CD4-positive, alpha-beta T cell treated with Interleukin-15 for 4 hours (primary cell): ENCODE measurements around the gene B4GAT1.

Experiments
- DNase-seq: peaks from one replicate; pipeline ENCODE4 v3.0.0-alpha.2; 2020; ENCODE audit warnings: low spot score

The B4GAT1 gene

DNA sequence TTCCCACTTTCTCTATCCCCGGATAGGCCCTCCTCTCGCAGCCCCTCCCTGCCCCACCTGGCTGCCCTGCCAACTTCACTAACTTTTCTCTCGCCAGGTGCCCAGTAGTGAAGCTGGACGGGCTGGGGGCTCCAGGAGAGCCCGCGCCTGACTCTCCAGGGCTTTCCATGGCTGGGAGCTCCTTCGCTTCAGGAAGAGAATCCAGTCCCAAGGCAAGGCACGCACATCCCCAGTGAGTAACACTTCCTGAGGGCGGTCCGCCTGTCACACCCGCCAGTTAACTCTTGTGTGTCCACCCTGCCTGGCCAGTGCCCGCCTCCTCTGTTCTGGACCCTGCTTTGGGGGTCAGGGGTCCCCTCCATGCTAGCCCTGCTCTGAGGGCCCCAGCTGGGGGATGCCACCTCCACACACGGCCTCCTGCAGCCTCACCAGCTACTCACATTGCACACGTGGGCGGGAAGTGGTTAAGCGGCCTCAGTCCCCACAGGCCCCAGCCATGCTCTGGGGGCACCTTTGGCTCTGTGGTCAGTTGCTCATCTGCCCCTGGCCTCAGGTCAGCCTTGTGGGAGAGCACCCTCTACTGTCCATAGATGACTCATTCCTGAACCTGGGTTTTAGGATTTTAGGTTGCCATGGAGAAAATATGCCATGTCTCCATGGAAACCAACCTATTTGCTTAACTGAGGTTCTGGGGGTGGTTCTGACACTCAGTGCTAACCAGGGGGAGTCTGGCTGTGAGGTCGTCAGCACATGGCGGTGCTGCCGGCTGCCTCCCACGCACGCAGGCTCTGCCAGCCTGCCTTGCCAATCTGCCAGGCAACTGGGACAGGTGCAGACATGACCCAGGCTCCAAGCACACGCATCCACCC, 11.0 kb downstream of the B4GAT1 start, which contains the start of gene RIN1:
RIN1 (minus strand) TSS at position 201 of the 869 bp plus-strand sequence; CDS start at position 169, 32 bp downstream.
- DNase-seq: peak; percentile 66

DNA sequence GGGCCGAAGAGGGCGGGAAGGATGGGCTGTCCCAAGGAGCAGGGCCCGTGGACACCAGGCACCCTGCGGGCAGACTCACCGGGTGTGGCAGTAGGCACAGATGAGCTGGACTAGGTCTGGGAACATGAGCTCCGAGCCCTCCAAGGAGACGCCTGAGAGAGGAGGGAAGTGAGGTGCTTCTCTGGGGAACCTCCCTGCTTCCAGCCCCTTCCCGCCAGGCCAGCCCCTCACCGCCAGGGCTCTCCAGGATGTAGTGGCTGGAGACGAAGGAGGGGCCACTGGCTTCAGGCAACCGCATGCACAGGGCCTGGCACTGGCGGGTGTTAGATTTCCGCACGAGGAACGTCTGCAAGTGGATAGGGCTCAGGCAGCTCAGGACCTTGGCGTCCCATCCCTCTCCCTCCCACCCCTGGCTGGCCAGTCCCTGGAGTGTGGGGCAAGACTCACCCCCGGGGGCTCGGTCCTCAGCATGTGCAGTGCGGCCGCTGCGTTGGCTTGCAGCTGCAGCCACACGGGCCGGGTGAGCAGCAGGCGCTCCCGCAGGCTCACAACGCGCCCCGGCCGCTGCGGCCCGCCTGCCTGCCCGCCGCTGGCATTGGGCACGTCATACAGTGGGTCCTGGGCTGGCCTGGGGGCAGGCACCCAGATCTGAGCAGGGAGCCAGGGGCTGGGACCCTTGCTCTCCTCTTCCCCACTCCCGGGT, 11.7 kb downstream of the B4GAT1 start:
- no peak for DNase-seq

DNA sequence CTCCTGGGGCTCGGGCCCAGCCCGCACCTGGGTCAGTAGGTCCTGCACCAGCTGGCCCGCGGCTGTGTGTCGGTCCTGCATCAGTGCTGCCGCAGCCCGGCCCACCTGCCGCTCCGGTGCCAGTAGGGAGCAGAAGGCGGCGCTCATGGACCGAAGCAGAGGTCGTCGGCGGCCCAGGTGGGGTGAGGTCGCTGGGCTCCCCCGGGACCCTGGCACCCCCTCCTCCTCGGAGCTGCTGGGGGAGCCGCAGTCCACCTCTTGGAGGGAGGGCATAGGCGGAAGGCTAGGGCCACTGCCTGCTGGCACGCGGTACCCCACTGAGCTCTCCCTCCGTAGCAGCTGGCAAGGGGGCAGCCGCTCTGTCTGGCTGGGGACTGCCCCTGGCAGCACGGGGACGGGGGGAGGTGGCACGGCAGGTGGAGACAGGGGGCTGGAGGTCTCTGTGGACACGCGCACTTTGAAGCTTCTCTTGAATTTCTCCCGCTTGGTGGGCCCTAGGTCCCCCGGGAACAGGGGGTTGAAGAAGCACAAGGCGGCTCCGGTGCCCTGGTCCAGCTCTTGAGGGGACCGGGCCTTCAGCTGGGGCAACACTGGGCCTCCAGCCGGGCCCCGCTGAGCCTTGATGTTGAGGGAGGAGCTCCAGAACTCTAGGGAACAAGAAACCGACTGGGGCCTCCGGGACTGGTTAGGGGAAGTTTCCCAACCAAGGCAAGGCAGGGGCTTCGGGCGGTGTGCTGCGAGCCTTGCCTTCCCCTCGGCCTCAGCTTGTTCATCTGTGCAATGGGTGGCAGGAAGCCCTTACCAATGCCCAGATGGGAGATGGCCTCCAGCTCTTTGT, 12.6 kb downstream of the B4GAT1 start:
- DNase-seq: no peak

DNA sequence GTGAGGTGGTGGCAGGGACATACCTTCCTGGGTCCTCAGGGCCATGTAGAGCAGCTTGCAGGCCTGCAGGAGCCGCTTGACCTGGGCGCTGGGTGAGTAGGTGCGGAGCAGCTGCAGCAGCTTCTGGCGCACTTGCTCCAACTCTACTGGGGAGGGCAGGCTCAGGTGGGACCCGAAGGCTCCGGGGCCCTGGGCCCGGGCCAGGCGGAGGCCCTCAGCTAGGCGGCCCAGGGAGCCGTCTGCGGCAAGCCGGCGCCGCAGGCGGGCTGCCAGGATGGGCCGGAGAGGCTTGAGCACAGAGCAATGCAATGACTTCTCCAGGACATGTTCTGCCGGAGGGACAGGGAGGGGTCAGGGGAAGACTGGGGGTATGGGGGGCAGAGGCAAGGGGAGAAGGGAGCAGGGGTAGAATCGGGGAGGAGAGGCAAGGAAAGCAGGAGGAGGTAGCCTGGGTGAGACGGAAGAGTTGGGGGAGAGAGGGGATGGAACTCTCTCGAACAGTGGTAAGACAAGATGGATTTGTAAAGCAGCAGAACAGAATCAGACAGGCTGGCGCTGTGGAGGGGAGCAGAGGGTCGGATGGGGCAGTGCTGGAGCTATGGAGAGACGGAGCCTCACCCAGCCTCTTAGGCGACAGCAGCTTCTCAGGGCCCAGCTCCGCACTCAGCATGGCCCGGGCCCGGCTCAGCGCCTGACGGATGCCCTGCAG, 13.4 kb downstream of the B4GAT1 start:
- no peak for DNase-seq

DNA sequence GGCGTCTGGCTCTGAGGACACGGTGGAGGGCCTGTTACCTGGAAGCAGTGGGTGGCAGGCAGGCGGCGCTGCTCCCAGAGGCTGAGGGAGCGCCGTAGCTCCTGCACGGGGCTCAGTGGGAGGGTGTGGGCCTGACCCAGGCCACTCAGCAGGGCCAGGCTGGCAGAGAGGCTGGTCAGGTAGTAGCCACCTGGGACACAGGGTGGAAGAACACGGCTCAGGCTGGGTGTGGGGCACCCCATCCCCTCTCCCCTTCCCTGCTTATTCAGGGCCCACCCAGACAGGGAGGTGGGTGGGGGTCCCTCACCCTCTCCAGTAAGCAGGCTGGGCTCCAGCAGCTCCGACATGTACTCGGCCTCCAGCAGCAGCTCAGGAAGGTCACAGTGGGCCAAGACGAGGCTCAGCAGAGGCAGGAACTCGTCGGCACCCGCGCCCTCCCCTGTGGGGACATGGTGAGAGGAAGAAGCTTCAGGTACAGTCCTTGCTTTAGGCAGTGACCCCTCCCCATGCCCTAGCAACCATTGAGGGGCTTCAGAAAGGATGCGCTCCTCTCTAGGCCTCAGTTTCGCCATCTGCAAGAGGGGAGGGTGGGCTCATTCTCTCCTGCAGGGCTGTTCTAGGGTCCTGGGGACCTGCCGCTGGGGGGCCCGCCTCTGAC, 14.1 kb downstream of the B4GAT1 start:
- no peak for DNase-seq

DNA sequence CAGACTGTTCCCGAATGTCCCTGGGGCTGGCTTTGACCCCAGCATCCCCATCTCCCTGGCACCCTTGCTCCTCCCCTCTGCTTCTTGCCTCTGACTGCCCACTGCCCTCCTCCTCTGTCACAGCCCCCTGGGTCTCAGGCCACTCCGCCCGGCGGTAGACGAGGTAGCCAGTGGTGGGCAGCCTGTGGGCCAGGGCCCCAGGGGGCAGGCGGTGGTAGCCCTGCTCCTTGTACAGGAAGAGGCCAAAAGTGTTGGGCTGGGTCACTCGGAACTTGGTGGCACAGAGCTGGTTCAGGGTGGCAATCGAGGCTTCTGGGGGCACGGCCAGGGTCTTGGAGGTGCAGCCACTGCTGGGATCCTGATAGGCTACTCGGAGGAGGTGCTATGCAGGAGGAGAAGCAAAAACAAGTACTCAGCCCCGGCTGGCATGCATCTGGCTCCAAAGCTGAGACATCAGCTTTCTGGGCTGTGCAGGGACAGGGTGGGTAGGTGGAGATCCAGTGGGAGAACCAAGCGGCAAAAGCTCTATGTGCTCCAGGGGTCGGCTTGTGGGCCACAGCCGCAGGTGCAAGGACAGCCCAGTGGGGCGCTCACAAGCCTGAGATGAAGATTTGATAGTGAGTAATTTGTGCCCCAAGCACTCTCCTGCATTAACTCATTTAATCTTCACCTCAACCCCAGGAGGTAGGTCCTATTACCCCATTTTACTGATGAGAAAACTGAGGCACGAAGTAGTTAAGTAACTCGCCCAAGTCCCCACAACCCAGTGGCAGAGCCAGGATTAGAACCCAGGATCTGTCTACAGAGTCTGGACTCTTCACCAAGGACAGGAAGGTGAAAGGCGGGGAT, 14.8 kb downstream of the B4GAT1 start:
- no peak for DNase-seq

DNA sequence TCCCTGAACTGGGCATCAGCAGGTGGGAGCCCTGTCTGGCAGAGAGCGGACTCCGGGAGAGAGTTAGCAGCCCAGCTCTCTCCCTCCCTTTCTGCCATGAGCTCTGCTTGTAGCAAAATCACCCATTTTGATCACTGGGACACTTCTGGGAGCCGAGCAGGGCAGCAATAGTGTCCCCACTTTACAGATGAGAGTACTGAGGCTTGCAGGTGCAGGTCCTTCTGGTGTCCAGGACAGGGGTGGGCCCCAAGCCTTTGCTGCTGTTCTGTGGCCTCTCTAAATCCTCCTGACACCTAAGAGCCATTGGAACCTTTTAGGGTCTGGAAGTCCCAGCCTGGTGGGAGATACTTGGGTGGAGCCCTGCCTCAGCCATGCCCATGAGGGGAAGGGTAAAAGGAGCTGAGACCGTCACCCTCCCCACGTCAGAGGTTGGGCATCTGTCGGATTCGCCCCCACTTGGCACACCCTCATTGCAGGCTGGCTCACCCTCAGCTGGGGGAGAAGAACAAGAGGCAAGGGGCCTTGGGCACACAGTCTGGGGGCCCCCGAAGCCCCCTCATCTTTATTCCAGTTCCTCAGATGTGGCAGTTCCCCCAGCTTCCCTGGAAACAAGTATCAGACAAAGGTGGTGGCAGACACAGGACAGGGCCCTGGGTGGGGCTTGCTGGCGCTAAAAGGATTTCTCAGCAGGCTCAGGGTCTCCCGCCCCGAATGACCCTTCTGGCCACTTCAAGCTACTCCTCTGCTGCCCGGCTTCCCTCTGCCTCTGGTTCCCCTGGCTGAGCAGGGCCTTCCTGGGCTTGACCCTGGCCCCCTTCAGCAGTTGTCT, 15.7 kb downstream of the B4GAT1 start:
- no peak for DNase-seq

DNA sequence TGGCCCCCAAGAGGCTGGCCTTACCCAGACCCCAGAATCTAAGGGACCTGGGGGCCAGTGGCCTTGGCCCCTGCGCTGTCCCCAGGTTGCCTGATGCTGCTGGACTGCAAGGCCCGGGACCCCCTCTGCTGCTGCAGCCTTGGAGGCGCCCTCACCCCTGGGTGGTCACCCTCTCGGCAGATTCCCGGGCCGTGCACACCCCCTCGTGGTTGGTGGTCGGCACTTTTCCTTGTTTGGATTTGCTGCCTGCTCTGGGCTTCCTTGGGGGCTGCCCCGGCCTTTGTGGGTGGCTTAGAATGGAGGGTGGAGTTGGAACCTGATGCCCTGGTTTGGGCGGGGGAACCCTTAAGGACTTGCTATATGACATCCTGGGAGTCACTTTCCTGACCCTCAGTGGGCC, 16.5 kb downstream of the B4GAT1 start:
- DNase-seq: no peak

DNA sequence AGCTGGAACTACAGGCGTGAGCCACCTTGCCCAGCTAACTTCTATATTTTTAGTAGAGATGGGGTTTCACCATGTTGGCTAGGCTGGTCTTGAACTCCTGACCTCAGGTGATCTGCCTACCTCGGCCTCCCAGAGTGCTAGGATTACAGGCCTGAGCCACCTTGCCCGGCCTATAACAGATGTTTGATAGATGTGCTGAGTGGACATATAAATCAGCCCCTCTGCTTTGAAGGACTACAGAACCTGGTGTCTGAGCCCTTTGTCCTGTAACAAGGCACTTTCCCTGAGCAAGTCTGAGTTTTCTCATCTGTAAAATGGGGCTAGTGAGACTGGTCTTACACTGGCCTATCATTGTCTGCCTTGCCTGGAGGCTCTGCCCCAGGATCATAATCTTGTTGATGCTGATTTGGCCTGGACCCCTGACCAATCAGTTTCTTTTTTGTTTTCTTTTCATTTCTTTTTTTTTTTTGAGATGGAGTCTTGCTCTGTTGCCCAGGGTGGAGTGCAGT, 18.2 kb downstream of the B4GAT1 start:
- no peak for DNase-seq

DNA sequence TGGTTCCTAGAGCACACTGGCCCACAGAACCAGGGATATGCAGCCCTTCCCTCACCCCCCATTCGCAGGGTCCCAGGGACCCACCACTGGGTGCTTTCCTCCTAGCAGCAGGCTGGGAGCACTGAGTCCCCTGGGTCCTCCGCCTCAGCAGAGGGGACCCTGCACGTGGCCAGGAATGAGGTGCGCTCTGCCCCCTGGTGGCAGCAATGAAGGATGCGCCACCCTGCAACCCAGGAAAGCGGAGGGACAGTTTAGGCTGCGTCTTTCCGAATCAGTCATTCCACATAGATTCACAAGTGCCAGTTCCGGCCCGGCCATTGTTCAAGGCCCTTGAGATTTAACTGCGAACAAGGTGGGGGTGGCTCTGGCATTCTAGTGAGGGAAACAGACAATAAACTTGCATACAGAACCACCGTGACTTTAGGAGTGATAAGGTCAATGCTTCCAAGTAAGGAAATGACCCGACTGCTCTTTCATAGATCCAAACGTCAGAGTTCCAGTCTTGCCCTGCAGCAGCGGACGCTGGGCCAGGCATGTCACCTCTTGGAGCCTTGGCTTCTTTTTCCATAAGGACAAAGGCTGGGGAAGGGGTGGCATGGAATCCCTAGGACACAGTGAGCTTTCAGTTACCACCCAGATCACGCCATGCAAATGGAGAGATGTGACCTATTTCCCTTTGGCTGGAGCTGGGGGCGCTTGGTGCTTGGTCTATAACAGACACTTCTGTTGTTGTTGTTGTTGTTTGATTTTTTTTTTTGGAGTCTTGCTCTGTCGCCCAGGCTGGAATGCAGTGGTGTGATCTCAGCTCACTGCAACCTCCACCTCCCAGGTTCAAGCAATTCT, 18.9 kb downstream of the B4GAT1 start:
- peak; percentile 83 for DNase-seq

DNA sequence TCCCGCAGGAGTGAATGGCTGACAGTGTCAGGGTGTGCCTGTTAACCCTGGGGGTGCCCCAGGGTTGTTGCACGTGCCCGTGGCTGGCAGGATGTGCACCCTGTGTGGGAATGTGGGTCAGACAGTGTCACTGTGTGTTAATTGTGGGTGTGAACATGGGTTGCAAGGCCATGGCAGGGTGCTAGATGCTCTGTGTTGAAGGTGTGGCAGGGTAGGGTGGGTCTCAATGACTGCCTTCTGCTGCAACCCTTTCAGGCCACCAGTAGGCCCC, 19.5 kb downstream of the B4GAT1 start:
- peak; percentile 42 for DNase-seq

DNA sequence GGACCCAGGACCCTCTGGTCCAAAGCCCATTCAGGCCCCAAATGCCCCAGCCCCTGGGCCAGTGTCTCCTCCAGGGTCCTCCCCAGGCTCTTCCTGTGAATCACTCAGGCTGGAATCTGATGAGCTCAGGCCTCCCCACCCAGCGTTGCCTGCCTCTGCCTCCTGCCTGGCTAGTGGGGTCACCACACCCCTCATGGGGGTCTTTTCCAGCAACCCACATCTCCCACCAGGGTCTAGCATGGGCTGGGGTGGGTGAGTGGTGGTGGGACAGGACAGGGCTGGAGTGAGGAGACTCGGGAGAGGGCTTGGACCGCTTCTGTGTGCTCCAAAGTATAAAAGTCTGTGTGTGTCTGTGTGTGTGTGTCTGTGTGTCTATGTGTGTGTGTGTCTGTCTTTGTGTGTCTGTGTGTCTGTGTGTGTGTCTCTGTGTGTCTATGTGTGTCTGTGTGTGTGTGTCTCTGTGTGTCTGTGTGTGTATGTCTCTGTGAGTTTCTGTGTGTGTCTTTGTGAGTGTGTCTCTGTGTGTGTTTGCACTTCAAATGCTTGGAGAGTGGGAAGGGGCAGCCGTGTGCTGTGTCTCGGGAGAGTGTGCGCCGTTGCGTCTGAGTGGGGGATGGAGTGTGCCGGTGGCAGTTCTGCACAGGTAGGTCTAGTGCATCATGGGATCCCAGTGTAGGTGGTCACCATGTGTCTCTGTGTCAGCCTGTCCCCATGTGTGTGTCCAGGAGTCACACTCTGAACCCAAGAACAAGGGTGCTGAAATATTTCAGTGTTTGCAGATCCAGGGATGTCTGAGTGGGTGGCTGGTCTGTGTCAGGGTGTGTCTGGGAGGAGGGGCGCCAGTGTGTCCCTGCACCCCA, 20.0 kb downstream of the B4GAT1 start:
- no peak for DNase-seq

DNA sequence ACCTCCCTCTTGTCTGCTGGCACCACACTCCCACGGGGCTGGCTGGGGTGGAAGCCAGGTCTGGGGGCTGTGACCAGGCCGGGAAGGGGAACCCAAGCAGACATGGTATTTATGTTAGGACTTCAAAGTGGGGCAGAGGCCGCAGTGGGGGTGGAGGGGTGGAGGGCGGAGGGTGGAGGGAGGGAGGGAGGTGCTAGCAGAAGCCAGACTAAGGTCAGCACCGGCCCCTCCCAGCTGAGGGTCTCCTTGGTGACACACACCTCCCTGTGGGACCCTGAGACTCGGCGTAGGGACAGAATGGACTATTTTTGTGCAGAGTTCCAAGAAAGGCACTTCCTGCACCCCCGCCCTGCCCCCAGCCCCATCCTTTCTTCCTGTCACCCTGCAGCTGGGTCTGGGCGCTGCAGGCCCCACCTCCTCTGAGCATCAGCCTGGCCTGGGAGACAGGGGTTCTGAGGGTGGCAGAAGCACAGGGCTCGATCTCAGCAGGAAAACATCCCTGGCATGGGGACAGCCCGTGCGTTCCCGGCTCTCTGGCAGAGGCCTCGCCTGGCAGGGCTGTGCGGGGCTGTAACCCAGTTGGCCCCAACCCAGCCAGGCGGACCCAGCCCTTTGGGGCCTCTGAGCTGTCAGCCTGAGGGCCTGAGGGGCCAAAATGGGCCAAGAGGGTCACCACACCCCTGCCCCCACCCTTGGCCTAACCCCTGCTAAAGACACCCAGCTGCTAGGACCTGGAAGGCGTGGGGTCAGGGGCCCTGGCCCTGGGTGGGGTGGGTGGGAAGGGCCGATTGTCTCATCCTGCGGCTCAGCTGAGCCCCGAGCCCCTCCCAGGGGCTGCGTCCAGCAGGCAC, 20.9 kb downstream of the B4GAT1 start:
- DNase-seq: peak; percentile 23

DNA sequence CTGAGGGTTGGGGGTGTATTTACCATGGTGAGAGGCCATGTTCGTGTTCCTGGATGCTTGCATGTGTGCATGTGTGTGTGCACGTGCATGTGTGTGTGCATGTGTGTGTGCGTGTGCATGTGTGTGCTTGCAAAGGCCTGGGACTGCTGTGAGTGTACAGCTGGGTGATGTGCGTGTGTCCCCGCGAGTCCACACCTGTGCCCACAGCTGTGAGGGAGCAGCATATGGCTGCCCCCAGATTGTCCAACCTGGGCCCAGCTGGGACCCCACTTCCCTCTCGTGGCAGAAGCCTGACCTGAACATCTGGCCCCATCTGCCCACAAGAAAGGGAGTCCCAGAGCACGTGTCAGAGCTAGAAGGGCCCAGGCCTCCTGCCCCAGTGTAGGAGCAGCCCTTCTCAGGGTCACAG, 22.2 kb downstream of the B4GAT1 start:
- DNase-seq: no peak

DNA sequence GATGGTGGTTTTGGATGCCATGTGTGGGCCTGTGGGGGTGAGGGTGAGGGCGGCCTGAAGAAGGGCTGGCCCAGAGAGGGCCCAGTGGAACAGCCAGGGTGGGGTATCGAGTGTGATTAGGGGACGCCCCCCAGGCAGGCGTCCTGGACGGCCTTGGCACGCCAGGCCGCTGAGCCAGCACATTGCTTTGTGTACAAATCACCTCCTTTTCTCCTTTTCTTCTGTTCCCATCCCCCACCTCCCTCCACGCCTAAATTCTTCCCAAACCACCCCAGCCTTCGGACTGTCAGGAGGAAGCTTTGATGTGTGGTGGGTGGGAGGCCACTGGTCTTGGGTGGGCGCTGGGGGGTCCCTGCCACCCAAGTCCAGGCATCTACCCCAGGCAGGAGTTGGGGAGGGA, 22.8 kb downstream of the B4GAT1 start:
- DNase-seq: no peak

DNA sequence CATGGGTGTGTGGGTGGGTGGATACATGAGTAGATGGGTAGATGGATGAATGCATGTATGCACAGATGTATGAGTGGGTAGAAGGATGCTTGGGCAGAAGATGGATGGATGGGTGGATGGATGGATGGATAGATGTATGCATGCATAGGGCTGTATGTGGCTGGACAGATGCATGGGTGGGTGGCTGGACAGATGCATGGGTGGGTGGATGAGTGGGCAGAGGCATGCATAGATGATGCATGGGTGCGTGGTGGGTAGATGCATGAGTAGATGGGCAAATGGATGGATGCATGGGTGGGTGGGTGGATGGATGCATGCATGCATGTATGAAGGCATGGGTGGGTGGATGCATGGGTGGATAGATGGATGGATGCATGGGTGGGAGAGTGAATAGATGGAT, 23.7 kb downstream of the B4GAT1 start:
- no peak for DNase-seq
